Central memory CD8-positive, alpha-beta T cell (primary cell): ENCODE data around the gene C1QTNF1.

Source experiments
- ATAC-seq: fragments of 150-1000 bp; cut with Tn5 transposase; replicated peaks from 2 replicates; pipeline ENCODE4 v1.10.0; 2022; ENCODE audit warnings: mild to moderate bottlenecking, moderate FRiP score, moderate number of reproducible peaks; ENCODE audit not compliant: poor library complexity, severe bottlenecking; ENCODE audit errors: extremely low read depth
- DNase-seq, 2 donors: peaks; one replicate each; pipeline ENCODE4 v3.0.0; 2021; ENCODE audit warnings: low spot score in 2 of 2
- H3K27ac Mint-ChIP-seq: one replicate; pipeline ENCODE4 v1.8.0; 2022; ENCODE audit warnings: low read depth, mild to moderate bottlenecking, moderate library complexity, mixed read lengths
- H3K27me3 Mint-ChIP-seq: one replicate; pipeline ENCODE4 v1.8.0; 2022; ENCODE audit warnings: mixed read lengths
- H3K36me3 Mint-ChIP-seq: one replicate; pipeline ENCODE4 v1.8.0; 2022; ENCODE audit warnings: mild to moderate bottlenecking, moderate library complexity, mixed read lengths; ENCODE audit not compliant: insufficient read depth
- H3K4me1 Mint-ChIP-seq: one replicate; pipeline ENCODE4 v1.8.0; 2022; ENCODE audit warnings: mixed read lengths
- H3K4me3 Mint-ChIP-seq: one replicate; pipeline ENCODE4 v1.8.0; 2022; ENCODE audit warnings: mild to moderate bottlenecking, moderate library complexity, mixed read lengths
- H3K9me3 Mint-ChIP-seq: one replicate; pipeline ENCODE4 v1.8.0; 2022; ENCODE audit warnings: mixed read lengths

C1QTNF1 gene

DNA sequence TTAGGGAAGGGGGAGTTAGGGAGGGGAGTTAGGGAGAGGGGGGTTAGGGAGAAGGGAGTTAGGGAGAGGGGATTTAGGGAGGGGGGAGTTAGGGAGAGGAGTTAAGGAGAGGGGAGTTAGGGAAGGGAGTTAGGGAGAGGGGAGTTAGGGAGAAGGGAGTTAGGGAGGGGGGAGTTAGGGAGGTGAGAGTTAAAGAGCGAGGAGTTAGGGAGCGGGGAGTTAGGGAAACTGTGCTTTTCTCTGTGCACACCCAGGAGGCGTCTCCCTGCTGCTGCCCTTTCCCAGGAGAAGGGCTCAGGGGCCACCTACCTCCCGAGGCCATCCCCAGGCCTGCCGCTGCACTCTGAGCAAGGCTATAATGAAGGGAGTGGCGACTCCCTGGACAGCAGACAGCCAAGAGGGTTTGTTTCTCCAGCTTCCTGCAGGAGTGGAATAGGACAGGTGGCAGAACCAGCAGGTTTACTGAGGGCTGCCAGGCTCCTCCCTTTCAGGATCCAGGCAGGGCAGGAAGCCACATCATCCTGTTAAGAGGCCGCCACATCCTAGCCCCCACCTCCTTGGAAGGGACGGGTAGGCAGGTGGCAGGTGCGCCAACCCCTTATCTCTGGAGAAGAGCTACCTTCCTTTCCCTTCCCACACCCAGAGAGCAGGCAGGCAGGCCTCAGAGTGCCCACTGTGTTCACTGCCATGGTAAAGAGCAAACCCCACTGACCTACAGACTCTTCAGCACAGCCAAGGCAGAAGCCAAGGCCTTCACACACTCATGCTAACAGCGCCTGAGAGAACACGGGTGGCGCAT is 18.7 kb upstream of the C1QTNF1 start:
- no peak for ATAC-seq
- Mint-ChIP-seq H3K4me3 (no peak overlapping the region), H3K27me3 (no peaks in the 10 kb centered on the region), H3K4me1 (peaks cover 74% of the 10 kb centered on the region), H3K36me3 (peaks cover 30% of the 10 kb centered on the region), H3K27ac (no peak overlapping the region), H3K9me3 (no peaks in the 10 kb centered on the region)
- no peak for DNase-seq

DNA sequence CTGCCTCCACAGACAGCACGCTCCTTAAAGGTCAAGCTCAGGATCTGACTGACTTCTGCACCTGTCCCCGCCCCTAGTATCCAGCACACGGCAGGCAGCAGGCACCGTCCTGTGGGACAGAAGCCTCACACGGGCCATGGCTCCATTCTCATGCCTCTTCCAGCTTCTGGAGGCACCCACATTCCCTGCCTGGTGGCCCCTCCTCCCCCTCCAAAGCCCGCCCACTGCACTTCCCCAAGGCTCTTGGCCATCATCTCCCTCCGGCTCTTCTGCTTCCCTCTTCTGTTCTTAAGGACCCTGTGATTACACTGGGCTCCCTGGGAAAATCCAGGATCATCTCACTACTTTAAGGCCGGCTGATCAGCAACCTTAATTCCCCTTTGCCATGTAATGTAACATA is 17.9 kb upstream of the C1QTNF1 start:
- ATAC-seq: no peak
- Mint-ChIP-seq H3K27ac (no peak overlapping the region), H3K9me3 (no peaks in the 10 kb centered on the region)

DNA sequence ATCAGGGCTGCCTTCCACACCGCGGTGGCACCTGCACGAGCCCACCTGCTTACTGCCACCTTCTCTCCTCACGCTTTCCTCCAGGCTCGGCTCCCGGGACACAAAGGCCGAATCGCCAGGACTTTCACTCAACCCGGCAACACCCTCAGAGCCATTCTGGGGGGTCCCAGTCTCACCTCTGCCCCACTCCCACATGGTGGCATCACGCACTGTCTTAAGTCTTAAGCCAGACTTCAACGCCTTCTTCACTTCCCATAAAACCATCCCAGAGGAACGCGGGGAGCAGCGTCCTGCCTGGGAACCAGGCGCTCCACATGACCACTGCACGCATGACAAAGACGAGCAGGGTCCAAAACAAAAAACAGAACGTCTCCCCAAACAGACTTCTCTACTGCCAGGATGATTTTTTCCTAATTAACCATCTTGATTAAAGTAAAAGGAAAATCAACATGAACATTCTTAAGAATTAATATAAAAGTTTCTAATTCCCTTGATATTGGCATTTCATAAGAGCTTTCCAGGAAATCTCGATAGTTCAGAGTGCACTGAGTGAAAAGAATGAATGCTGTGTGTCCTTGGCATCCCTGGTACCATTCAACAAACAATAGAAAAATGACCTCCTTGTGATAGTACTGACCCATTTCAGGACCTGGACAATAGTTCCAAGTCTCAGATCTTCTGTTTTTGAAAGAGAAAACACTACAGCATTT is 17.0 kb upstream of the C1QTNF1 start:
- Mint-ChIP-seq H3K4me1 (peaks cover 58% of the 10 kb centered on the region), H3K9me3 (no peaks in the 10 kb centered on the region), H3K36me3 (peaks cover 25% of the 10 kb centered on the region), H3K27me3 (no peaks in the 10 kb centered on the region), H3K27ac (peak overlapping the region; percentile 97), H3K4me3 (peak overlapping the region; percentile 86)
- ATAC-seq: no peak
- DNase-seq: no peak

More for the DNA sequence above, 17.9 kb upstream of the C1QTNF1 start:
- Mint-ChIP-seq H3K4me1 (peaks cover 67% of the 10 kb centered on the region), H3K4me3 (peak overlapping the region; percentile 25), H3K27me3 (no peaks in the 10 kb centered on the region), H3K36me3 (peaks cover 29% of the 10 kb centered on the region)
- DNase-seq: no peak

DNA sequence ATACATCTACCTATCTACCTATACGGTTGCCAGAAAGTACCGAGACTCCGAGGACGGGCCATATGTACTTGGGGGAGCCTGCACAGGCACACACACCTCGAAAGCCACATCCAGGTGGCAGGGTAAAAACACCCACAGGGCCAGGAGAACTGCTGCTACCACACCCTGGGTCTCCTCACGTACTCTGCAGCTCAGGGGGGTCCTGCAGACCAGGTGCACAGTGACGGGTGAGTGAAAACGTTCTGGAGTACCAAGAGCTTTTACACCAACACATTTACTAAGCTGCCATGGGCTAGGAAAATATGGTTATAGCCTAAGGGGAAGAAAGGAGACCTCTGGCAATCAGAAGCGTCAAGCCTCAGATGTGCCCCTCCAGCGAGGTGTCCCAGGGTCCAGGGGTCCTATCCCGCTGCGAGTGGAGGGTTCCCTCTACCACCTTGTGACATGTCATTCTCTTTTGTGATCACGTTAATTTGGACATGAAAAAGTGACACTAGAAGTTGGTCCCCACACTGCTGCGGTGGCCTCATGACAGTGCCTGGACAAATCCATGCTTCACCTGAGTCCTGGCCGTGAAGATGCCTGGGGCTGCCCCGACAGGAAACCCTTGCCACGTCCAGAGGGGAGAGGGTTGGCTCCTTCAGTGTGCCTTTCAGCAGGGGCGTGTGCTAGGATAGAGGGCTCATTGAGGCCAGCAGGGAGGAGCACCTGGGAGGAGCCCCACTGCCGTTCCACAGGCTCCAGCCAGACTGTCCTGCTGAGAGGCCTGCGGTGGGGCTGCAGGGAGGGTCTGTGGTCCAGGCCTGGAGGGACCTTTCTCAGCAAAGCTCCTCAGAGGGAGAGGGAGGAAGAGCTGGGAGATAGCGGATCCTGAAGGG is 16.2 kb upstream of the C1QTNF1 start:
- H3K27me3 Mint-ChIP-seq: no peaks in the 10 kb centered on the region
- H3K9me3 Mint-ChIP-seq: no peaks in the 10 kb centered on the region
- peak overlapping the region; percentile 97 for H3K27ac Mint-ChIP-seq
- peaks cover 50% of the 10 kb centered on the region for H3K4me1 Mint-ChIP-seq
- DNase-seq (no peak), ATAC-seq (no peak)
- peaks cover 25% of the 10 kb centered on the region for H3K36me3 Mint-ChIP-seq
- peak overlapping the region; percentile 86 for H3K4me3 Mint-ChIP-seq

DNA sequence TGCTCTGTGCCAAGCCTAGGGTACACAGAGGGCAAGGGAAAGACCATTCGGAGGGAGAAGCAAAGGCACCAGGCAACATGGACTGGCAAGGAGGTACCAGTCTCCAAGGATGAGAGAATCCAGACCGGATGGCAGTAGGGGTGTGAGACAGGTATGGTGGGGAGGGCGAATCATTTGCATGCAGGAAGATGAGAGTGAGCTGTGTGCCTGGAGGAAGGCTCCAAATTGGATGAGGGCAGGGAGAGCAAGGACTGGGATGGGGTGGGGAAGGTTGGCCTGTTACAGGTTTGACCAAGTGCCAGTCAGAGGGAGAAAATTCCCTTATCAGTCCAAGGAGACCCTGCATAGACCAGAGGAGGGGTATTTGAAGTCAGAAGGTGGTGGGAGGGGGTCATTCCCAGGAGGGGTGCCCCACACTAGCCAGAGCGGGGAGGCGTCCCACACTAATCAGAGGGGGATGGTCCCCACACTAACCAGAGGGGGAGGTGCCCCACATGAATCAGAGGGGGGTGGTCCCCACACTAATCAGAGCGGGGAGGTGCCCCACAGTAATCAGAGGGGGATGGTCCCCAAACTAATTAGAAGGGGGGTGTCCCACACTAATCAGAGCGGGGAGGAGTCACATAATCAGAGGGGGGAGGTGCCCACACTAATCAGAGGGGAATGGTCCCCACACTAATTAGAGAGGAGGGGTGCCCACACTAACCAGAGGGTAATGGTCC is 15.1 kb upstream of the C1QTNF1 start:
- ATAC-seq: no peak
- Mint-ChIP-seq H3K4me1 (peaks cover 47% of the 10 kb centered on the region), H3K27ac (peak overlapping the region; percentile 97), H3K27me3 (no peaks in the 10 kb centered on the region), H3K4me3 (peak overlapping the region; percentile 86), H3K36me3 (peaks cover 22% of the 10 kb centered on the region), H3K9me3 (no peaks in the 10 kb centered on the region)
- no peak for DNase-seq

DNA sequence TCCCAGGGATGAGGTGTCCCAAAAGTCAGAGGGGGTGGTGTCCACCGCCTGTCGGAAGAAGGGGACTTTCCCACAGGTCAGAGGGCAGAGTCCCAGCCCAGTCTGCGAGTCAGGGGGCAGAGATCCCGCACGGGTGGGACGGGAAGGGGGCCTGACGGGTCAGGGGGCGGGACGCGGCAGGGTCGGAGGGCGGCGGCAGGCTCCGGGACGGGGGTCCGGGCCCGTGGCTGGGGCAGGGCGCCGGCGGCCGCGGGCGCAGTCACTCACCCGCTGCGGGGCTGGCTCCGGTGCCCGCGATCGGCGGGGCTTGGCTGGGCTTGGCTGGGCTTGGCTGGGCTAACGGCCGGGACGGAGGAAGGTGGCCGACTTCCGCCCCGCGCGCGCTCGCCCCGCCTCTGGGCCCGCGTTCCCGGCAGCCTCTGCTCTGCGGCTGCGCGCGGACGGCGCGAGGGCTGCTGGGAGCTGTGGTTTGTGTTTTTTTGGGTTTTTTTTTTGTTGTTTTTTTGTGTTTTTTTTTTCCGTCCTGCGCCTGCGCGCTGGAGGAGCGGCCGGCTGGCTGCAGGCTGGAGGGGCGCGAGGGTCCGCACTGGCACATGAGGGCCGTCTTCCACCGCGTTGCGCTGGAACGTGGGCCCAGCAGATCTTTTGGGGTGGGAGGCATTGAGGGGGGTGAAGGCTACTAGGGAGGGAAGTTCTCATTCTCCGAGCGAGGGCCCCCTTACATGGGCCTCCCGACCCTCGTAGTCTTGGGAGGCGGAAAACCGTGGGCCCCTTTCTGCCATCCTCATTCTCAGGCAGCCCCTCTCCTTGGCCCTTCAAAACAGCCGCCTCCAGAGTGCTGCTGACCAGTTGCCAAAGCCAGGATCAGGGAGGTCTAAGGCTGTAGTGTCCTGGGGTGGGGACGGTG is 14.3 kb upstream of the C1QTNF1 start, which contains the start of gene CANT1:
CANT1 (minus strand) TSS at position 368 of the 907 bp plus-strand sequence. CDS start 12,142 bp downstream, outside the sequence.
- H3K27me3 Mint-ChIP-seq: no peaks in the 10 kb centered on the region
- peaks cover 22% of the 10 kb centered on the region for H3K36me3 Mint-ChIP-seq
- H3K4me1 Mint-ChIP-seq: peaks cover 47% of the 10 kb centered on the region
- ATAC-seq: peak; percentile 91
- peak within 1 kb of the TSS; percentile 97 for H3K27ac Mint-ChIP-seq
- no peaks in the 10 kb centered on the region for H3K9me3 Mint-ChIP-seq
- DNase-seq: peak; percentile 65 to 69
- peak within 1 kb of the TSS; percentile 86 for H3K4me3 Mint-ChIP-seq

DNA sequence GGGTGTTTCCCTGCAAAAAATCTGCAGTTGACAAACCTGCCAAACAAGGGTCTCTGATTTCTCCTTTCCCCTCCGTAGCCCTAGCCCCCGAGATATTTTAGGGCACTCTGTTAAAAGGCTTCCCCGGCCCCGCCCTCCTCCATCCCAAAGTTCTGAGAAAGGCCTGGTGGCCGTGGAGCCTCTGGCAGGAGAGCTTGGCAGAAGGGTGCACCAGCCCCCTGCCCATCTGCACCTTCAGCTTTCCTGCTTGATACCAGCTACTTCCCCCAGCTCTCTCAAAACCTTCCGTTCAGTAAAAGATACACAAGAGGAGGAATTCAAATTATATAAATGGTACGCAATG is 13.7 kb upstream of the C1QTNF1 start:
- H3K27me3 Mint-ChIP-seq: no peaks in the 10 kb centered on the region
- H3K27ac Mint-ChIP-seq: peak overlapping the region; percentile 97
- H3K36me3 Mint-ChIP-seq: peaks cover 22% of the 10 kb centered on the region
- DNase-seq (no peak), ATAC-seq (no peak)
- H3K4me3 Mint-ChIP-seq: peak overlapping the region; percentile 86
- peaks cover 45% of the 10 kb centered on the region for H3K4me1 Mint-ChIP-seq
- H3K9me3 Mint-ChIP-seq: no peaks in the 10 kb centered on the region

DNA sequence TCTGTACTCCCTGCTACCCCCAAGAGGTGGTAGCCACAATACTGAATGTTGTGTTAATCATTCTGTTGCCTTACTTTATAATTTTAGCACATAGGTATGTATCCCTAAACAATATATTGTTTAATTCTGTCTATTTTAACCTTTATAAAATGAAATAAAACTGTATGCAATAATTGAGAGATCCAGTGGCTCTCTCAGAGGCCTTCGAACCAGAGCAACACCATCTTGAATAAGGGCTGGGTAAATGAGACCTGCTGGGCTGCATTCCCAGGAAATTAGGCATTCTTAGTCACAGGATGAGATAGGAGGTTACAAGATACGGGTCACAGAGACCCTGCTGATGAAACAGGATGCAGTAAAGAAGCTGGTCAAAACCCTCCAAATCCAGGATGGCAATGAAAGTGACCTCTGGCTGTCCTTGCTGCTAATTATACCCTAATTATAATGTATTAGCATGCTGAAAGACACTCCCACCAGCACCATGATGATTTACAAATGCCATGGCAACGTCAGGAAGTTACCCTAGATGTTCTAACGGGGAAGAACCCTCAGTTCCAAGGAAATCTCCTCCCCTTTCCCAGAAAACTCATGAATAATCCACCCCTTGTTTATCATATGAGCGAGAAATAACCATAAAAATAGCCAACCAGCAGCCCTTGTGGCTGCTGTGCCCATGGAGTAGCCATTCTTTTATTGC is 12.4 kb upstream of the C1QTNF1 start:
- peaks cover 22% of the 10 kb centered on the region for H3K36me3 Mint-ChIP-seq
- peak overlapping the region; percentile 41 for H3K27ac Mint-ChIP-seq
- DNase-seq (no peak), ATAC-seq (no peak)
- H3K4me1 Mint-ChIP-seq: peaks cover 32% of the 10 kb centered on the region
- H3K9me3 Mint-ChIP-seq: no peaks in the 10 kb centered on the region
- H3K27me3 Mint-ChIP-seq: peaks cover 3% of the 10 kb centered on the region
- peak overlapping the region; percentile 86 for H3K4me3 Mint-ChIP-seq

DNA sequence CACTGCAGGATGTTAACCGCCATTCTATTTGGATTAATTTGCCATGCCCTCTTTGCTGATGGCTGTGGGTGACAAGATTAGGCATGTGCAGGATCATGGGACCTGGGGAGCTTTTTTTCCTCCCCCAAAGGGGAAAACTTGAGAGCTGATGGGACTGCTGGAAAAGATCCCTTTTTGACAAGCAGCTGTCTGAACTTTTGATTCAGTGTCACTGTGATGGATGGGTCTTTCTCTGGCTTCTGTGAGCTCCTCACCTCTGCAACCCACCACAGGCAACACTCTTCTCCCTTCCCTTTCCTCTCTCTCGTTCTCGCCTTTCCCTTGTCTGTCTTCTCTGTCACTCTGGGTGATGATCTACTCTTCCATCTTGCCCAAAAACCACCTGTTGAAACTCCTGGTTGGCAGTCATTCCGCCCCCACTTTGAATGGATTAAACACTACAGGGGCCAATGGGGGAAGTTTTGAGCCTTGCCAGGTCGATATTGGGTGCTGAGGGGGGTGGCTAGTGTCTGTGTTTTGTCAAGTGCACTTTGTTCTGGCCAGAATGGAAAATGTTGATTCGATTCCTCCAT is 11.3 kb upstream of the C1QTNF1 start:
- Mint-ChIP-seq H3K4me1 (peaks cover 22% of the 10 kb centered on the region), H3K27me3 (peaks cover 13% of the 10 kb centered on the region), H3K27ac (no peak overlapping the region), H3K4me3 (no peak overlapping the region), H3K36me3 (peaks cover 22% of the 10 kb centered on the region), H3K9me3 (no peaks in the 10 kb centered on the region)
- DNase-seq: no peak
- no peak for ATAC-seq

DNA sequence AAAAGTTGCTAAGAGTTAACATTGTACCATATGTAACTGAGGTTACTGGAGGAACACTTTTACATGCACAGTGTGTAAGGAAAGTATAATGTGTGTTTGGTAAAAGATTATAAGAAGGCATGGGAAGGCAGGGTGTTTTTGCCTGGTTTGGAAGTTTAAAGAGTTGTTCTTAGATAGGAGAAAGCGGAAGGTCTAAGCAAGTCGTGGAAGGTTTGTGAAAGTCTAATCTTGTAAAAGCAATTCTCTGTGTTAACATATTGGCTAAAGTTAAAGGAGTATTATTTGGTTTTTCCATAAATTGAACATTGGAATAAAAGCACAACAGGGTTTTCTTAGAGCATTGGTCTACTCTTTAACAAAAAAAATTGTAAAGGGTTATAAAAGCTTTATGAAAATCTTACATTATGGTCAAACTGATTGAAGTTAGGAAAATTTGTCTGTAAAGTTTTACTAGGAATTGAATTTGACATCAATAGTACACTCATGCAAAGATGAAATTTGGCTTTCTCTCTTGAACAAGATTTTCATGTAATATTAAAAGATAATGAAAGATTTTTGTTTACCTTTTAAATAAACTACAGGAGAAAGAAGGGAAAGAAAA is 9.7 kb upstream of the C1QTNF1 start:
- DNase-seq: no peak
- H3K36me3 Mint-ChIP-seq: peaks cover 10% of the 10 kb centered on the region
- peaks cover 29% of the 10 kb centered on the region for H3K27me3 Mint-ChIP-seq
- no peak overlapping the region for H3K27ac Mint-ChIP-seq
- H3K4me3 Mint-ChIP-seq: no peak overlapping the region
- ATAC-seq: no peak
- no peaks in the 10 kb centered on the region for H3K9me3 Mint-ChIP-seq
- peaks cover 7% of the 10 kb centered on the region for H3K4me1 Mint-ChIP-seq
